ENCODE data around the gene NSMCE1.
"Not testable (repeated sequence)": the region's sequence is repeated elsewhere in the genome, so short reads cannot be mapped to it uniquely, and the experiment has no call there.

Gene NSMCE1

DNA sequence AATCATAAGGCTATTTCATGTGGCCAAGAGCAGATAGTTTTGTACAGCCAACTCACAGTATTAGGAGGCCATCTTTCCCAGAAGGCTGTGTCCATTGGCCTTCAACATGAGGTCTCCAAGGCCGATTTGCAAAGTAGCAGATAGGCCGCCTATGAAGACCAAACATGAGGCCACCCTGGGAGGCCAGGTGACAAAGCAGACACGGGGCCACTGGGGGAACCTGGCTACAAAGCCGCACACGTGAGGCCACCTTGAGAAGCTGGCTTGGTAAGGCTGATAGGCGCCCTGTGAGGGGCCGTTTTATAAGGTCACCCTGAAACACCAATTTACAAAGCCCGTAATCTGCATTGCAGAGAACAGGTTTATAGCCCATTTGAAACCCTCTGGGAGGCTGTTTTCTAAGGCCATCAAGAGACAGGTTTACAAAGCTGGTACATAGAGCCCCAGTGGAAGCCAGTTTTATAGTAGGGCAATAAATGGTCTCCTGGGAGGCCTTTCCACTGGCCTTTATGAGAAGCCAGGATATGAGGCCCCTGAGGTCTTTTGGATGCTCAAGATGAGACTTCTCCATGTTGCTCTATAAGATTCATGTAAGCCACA is 60.4 kb downstream of the NSMCE1 start:
- in situ Hi-C loops (cut with MboI; ENCODE audit: low pct_unique_long_range_greater_than_20kb, low sequenced_read_pairs, unreplicated experiment): no loop called here
- TF ChIP-seq CTCF (IDR thresholded peaks at IDR 0.05; ENCODE audit: extremely low read depth, insufficient read depth, missing control alignments): no peak
- no peak for DNase-seq (ENCODE audit: low spot score)

DNA sequence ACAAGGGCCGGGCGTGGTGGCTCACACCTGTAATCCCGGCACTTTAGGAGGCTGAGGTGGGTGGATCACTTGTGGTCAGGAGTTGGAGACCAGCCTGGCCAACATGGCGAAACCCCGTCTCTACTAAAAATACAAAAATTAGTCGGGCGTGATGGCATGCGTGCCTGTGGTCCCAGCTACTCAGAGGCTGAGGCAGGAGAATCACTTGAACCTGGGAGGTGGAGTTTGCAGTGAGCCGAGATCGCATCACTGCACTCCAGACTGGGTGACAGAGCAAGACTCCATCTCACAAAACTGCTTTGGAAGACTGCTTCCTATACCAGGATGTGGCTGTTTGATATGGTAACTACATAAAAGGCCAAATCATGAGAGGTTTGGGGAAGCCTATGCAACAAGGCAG is 61.5 kb downstream of the NSMCE1 start:
- in situ Hi-C loops (cut with MboI; ENCODE audit: low pct_unique_long_range_greater_than_20kb, low sequenced_read_pairs, unreplicated experiment); DNase-seq (ENCODE audit: low spot score): not testable (repeated sequence)

DNA sequence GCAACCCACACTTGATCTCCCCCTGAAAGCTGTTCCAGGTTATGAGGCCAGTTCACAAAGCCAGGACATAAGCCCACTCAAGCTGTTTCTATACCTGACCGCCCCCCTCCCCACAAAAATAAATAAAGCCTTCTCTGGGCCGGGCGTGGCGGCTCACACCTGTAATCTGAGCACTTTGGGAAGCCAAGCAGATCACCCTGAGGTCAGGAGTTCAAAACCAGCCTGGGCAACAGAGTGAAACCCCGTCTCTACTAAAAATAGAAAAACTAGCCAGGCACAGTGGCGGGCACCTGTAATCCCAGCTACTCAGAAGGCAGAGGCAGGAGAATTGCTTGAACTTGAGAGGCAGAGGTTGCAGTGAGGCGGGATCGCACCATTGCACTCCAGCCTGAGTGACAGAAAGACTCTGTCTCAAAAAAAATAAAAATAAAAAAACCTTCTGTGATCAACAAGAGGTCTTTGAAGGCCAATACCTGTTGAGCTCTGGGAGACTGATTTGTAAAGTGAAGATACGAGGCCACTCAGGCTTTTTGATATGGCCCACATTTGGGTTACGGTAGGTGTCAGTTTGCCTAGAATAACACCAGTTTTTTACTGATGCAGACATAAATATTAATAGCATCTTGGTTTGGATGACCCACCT is 63.0 kb downstream of the NSMCE1 start:
- in situ Hi-C loops (cut with MboI; ENCODE audit: low pct_unique_long_range_greater_than_20kb, low sequenced_read_pairs, unreplicated experiment): no loop called here
- DNase-seq (ENCODE audit: low spot score): no peak
- TF ChIP-seq CTCF (IDR thresholded peaks at IDR 0.05; ENCODE audit: extremely low read depth, insufficient read depth, missing control alignments): no peak

GRCh38 chr16:27204312-27204915 is 64.2 kb downstream of the NSMCE1 start:
- TF ChIP-seq CTCF (IDR thresholded peaks at IDR 0.05; ENCODE audit: extremely low read depth, insufficient read depth, missing control alignments): no peak
- in situ Hi-C loops (cut with MboI; ENCODE audit: low pct_unique_long_range_greater_than_20kb, low sequenced_read_pairs, unreplicated experiment): no loop called here
- DNase-seq (ENCODE audit: low spot score): no peak

DNA sequence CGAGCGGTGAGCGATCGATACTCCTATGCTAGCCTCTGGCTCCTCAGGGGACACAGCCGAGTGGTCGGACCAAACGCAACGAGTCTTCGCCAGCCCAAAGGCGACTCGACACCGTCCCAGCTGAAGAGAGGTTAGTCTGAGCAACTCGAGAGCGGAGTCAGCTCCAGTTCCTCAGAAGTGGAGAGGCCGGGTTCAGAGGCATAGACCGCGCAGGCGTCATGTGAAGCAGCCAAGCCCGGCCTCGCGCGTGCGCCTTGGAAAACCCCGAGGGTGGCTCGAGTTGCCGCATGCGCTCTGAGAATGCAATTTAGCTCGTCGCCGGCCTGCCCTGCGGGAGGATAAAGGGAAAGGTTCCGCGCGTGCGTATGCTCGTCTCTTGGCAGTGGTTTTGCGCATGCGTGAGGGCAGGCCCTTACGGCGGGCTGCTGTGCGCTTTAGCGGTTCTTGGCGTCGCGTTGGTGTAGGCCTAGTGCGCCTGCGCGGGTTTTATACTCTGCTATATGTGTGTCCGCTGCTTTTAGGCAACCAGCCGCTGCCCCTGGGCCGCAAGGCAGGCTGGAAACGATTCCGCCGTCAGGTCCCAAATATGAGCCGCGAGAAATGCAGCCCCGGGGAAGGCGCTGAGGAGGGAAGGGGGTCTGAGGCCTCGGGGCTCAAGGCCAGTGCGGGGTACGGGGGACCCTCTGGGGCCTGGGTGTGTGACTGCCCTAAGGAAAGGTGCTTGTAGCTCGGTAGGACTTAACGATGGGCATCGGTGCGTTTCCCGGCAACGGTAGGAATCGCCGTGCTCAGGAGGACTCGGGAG is 64.9 kb downstream of the NSMCE1 start, which contains the start of gene KDM8:
Gene KDM8 (plus strand): TSS at position 20 of the 805 bp plus-strand sequence. CDS start 6,598 bp downstream, outside the sequence.
- peak; percentile 97 for DNase-seq (ENCODE audit: low spot score)
- TF ChIP-seq CTCF (IDR thresholded peaks at IDR 0.05; ENCODE audit: extremely low read depth, insufficient read depth, missing control alignments): no peak
- in situ Hi-C loops (cut with MboI; ENCODE audit: low pct_unique_long_range_greater_than_20kb, low sequenced_read_pairs, unreplicated experiment): no loop called here

- no peak for TF ChIP-seq CTCF (IDR thresholded peaks at IDR 0.05; ENCODE audit: extremely low read depth, insufficient read depth, missing control alignments)
- peak; percentile 79 for DNase-seq (ENCODE audit: low spot score)
- in situ Hi-C loops (cut with MboI; ENCODE audit: low pct_unique_long_range_greater_than_20kb, low sequenced_read_pairs, unreplicated experiment): no loop called here
Observed at GRCh38 chr16:27202923-27203506, 65.6 kb downstream of the NSMCE1 start.

- in situ Hi-C loops (cut with MboI; ENCODE audit: low pct_unique_long_range_greater_than_20kb, low sequenced_read_pairs, unreplicated experiment); DNase-seq (ENCODE audit: low spot score): not testable (repeated sequence)
Observed at GRCh38 chr16:27200914-27201313, 67.7 kb downstream of the NSMCE1 start.
